ENCODE measurements around the gene TMEM131L. TPM values are rescaled to one million over a fixed set of nuclear protein-coding genes. Genes with fewer than 3 reads are reported as not detected.
A peak's percentile ranks its signal among the peaks of the same experiment; 100 is the strongest.
"Not testable (repeated sequence)": the region's sequence is repeated elsewhere in the genome, so short reads cannot be mapped to it uniquely, and the experiment has no call there.

Gene TMEM131L
- total RNA-seq, 3 donors from 2014 or later: 5.9 to 9.8 (median 6.7) TPM

GRCh38 chr4:153560908-153561307, 94.7 kb downstream of the TMEM131L start:
- TF ChIP-seq CTCF (IDR thresholded peaks at IDR 0.05): no peak
- intact Hi-C loops (cut with DNase I, micrococcal nuclease): no loop called here
- no peak for DNase-seq
- Histone ChIP-seq H3K9me3 (no peaks in the 10 kb centered on the region), H3K36me3 (ENCODE audit: low read depth) (no peaks in the 10 kb centered on the region), H3K4me1 (ENCODE audit: low read depth) (no peaks in the 10 kb centered on the region), H3K4me3 (no peak overlapping the region)
- no peak for ATAC-seq

- Histone ChIP-seq H3K9me3 (no peaks in the 10 kb centered on the region), H3K36me3 (ENCODE audit: low read depth) (no peaks in the 10 kb centered on the region), H3K4me3 (no peak overlapping the region), H3K4me1 (ENCODE audit: low read depth) (no peaks in the 10 kb centered on the region)
- DNase-seq: no peak
- no peak for TF ChIP-seq CTCF (IDR thresholded peaks at IDR 0.05)
- ATAC-seq: peak; percentile 67
- intact Hi-C loops (cut with DNase I, micrococcal nuclease): no loop called here
These were observed 98.7 kb downstream of the TMEM131L start for GRCh38 chr4:153564630-153565525.

- TF ChIP-seq CTCF (IDR thresholded peaks at IDR 0.05): no peak
- intact Hi-C loops (cut with DNase I, micrococcal nuclease): no loop called here
- no peaks in the 10 kb centered on the region for H3K9me3 ChIP-seq
- H3K36me3 ChIP-seq (ENCODE audit: low read depth): no peaks in the 10 kb centered on the region
- peak; percentile 57 for ATAC-seq
- H3K4me1 ChIP-seq (ENCODE audit: low read depth): no peaks in the 10 kb centered on the region
- DNase-seq: peak in 2 of 3 donors; percentile 19 to 48
- H3K4me3 ChIP-seq: no peak overlapping the region
These were observed 100.5 kb downstream of the TMEM131L start for GRCh38 chr4:153566631-153567150.

- ATAC-seq; intact Hi-C loops (cut with DNase I, micrococcal nuclease); H3K4me1 ChIP-seq (ENCODE audit: low read depth); DNase-seq; H3K36me3 ChIP-seq (ENCODE audit: low read depth); H3K9me3 ChIP-seq; H3K4me3 ChIP-seq: not testable (repeated sequence)
These were observed 101.5 kb downstream of the TMEM131L start for GRCh38 chr4:153567660-153568059.

GRCh38 chr4:153570228-153570973, 104.2 kb downstream of the TMEM131L start:
- ATAC-seq (no peak), DNase-seq (no peak)
- no peak for TF ChIP-seq CTCF (IDR thresholded peaks at IDR 0.05)
- intact Hi-C loops (cut with DNase I, micrococcal nuclease): loop anchor here (5.0 to 10.0 kb wide), 3 partner anchors 136 to 226 kb away; partner anchors contain the start of gene MND1 (in 1 of the 2)
- no peaks in the 10 kb centered on the region for H3K9me3 ChIP-seq
- H3K4me1 ChIP-seq (ENCODE audit: low read depth): no peaks in the 10 kb centered on the region
- H3K36me3 ChIP-seq (ENCODE audit: low read depth): no peaks in the 10 kb centered on the region
- H3K4me3 ChIP-seq: no peak overlapping the region

All from mucosa of descending colon (tissue), 3 donors.